ENCODE measurements around the gene KDR. TPM values are rescaled to one million over a fixed set of nuclear protein-coding genes. Genes with fewer than 3 reads are reported as not detected.

KDR gene
- total and polyA plus RNA-seq, 9 of the 15 experiments (the other 6 are each of a cell fraction or from before 2014, with no cell fraction given) = 0.13 TPM; not detected in 8

DNA sequence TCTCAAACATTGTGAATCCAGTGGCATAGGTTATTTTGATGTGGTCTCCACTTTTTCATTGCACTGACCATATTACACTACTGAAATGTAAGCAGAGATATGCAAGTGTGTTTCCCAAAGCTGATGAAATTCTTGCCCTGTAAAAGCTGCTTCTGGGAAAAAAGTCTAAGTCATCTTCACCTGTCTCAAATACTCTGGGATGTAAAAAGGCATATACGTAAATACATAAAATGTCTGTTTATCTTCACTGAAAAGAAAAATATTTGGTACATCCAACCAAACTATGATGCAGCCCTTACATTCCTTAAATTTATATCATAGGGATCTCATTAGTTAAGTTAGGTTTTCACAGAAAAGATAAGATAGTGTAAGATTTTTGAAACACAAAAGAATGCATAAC lies 7.9 kb downstream of the KDR start:
- POLR2A ChIA-PET = no interaction called here
- TF ChIP-seq, protein P1, sequence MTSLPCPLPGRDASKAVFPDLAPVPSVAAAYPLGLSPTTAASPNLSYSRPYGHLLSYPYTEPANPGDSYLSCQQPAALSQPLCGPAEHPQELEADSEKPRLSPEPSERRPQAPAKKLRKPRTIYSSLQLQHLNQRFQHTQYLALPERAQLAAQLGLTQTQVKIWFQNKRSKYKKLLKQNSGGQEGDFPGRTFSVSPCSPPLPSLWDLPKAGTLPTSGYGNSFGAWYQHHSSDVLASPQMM (CRISPR knock-in tag; IDR thresholded peaks at IDR 0.05) = no peak
- TF ChIP-seq, protein P2, sequence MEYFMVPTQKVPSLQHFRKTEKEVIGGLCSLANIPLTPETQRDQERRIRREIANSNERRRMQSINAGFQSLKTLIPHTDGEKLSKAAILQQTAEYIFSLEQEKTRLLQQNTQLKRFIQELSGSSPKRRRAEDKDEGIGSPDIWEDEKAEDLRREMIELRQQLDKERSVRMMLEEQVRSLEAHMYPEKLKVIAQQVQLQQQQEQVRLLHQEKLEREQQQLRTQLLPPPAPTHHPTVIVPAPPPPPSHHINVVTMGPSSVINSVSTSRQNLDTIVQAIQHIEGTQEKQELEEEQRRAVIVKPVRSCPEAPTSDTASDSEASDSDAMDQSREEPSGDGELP (CRISPR knock-in tag; IDR thresholded peaks at IDR 0.05; ENCODE audit: borderline replicate concordance) = no peak
- no peak for TF ChIP-seq GATAD2B (IDR thresholded peaks at IDR 0.05; ENCODE audit: borderline replicate concordance)
- CTCF ChIA-PET (ENCODE audit: low intra/inter-chr PET ratio) = no interaction called here
- H3K9me3 ChIP-seq (replicated peaks; ENCODE audit: control insufficient read depth, insufficient read depth, low read depth, low read length) = no peaks in the 10 kb centered on the region
- 0% methylated on average over 1 of the region's 1 CpG for WGBS (ENCODE audit: insufficient coverage, low coverage, missing lambda C conversion rate)
- FAIRE-seq (no peak), ATAC-seq (no peak), DNase-seq (ENCODE audit: extremely low read depth in 1 of 4, low spot score in 3 of 4) (no peak)
- no peak overlapping the region for H3K9ac ChIP-seq (ENCODE audit: insufficient read depth in 1 of 2, low read depth in 2 of 2, low read length in 2 of 2)
- no peaks in the 10 kb centered on the region for H4K20me1 ChIP-seq (replicated peaks; ENCODE audit: control insufficient read depth, insufficient read depth, low read length)
- in situ Hi-C loops (cut with MboI) (no loop called here), intact Hi-C loops (cut with micrococcal nuclease) (no loop called here)
- no peak overlapping the region for H3K27ac ChIP-seq (ENCODE audit: extremely low read depth, low read depth, low read length)
- no peak overlapping the region for H3K4me2 ChIP-seq (ENCODE audit: insufficient read depth, low read length)
- H2AFZ ChIP-seq (ENCODE audit: low read depth, low read length) = no peak overlapping the region
- no TSS peak for BruUV-seq (replicated peaks)
- H3K36me3 ChIP-seq (ENCODE audit: control insufficient read depth, insufficient read depth, low read length) = no peaks in the 10 kb centered on the region
- no peaks in the 10 kb centered on the region for H3K9me1 ChIP-seq (ENCODE audit: control insufficient read depth, insufficient read depth, low read length)
- no peaks in the 10 kb centered on the region for H3K79me2 ChIP-seq (ENCODE audit: control insufficient read depth, insufficient read depth, low read length)
- H3K27me3 ChIP-seq (ENCODE audit: control insufficient read depth in 2 of 2, insufficient read depth in 2 of 2, low read length in 2 of 2) = no peaks in the 10 kb centered on the region
- no peak overlapping the region for H3K4me3 ChIP-seq
- no peaks in the 10 kb centered on the region for H3K4me1 ChIP-seq (replicated peaks in 1 of 2; ENCODE audit: control insufficient read depth in 2 of 2, insufficient read depth in 2 of 2, low read length in 2 of 2)

DNA sequence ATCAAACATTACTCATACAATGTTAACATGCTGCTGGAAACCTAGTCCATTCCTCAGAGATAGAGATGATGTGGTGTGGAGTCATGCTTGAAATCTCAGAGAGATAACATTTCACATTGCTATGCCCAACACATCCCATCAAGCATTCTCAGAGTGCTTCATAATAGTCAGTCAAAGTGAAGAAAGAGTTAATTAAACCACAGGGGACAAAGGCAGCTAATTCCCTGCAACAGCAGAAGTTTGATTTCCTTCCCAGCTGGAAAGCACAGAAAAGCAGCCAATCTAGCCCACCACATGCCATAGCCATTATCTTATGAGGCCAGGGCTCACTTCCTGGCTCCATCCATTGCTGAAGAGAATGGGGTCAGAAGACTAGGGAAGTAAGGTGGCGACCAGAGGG lies 8.9 kb downstream of the KDR start:
- DNase-seq (ENCODE audit: extremely low read depth in 1 of 4, low spot score in 3 of 4) (no peak), FAIRE-seq (no peak), ATAC-seq (no peak)
- 0% methylated on average over 1 of the region's 1 CpG for whole genome bisulfite sequencing (ENCODE audit: insufficient coverage, low coverage, missing lambda C conversion rate)
- POLR2A ChIA-PET = no interaction called here
- no peak overlapping the region for H2AFZ ChIP-seq (ENCODE audit: low read depth, low read length)
- no TSS peak for BruUV-seq (replicated peaks)
- H3K27me3 ChIP-seq (ENCODE audit: control insufficient read depth in 2 of 2, insufficient read depth in 2 of 2, low read length in 2 of 2) = no peaks in the 10 kb centered on the region
- no peak overlapping the region for H3K27ac ChIP-seq (ENCODE audit: extremely low read depth, low read depth, low read length)
- H3K4me2 ChIP-seq (ENCODE audit: insufficient read depth, low read length) = no peak overlapping the region
- no peaks in the 10 kb centered on the region for H4K20me1 ChIP-seq (replicated peaks; ENCODE audit: control insufficient read depth, insufficient read depth, low read length)
- H3K9me3 ChIP-seq (replicated peaks; ENCODE audit: control insufficient read depth, insufficient read depth, low read depth, low read length) = no peaks in the 10 kb centered on the region
- no peak overlapping the region for H3K9ac ChIP-seq (ENCODE audit: insufficient read depth in 1 of 2, low read depth in 2 of 2, low read length in 2 of 2)
- H3K4me3 ChIP-seq = no peak overlapping the region
- H3K9me1 ChIP-seq (ENCODE audit: control insufficient read depth, insufficient read depth, low read length) = no peaks in the 10 kb centered on the region
- CTCF ChIA-PET (ENCODE audit: low intra/inter-chr PET ratio) = no interaction called here
- in situ Hi-C loops (cut with MboI) = no loop called here
- H3K36me3 ChIP-seq (ENCODE audit: control insufficient read depth, insufficient read depth, low read length) = no peaks in the 10 kb centered on the region
- TF ChIP-seq ZNF699 (CRISPR knock-in tag; IDR thresholded peaks at IDR 0.05; ENCODE audit: insufficient replicate concordance) = no peak
- TF ChIP-seq NFE2 (IDR thresholded peaks at IDR 0.05; ENCODE audit: low read depth) = no peak
- TF ChIP-seq TBP (optimal IDR thresholded peaks at IDR 0.05; ENCODE audit: low read depth, low read length) = no peak
- TF ChIP-seq GTF2A2 (tag; IDR thresholded peaks at IDR 0.05) = no peak
- TF ChIP-seq GTF2E2 (tag; IDR thresholded peaks at IDR 0.05) = no peak
- TF ChIP-seq ZNF263 (CRISPR knock-in tag; IDR thresholded peaks at IDR 0.05; ENCODE audit: borderline replicate concordance) = no peak
- TF ChIP-seq PHF21A (IDR thresholded peaks at IDR 0.05; ENCODE audit: borderline replicate concordance, low read depth) = no peak
- no peak for TF ChIP-seq KLF1 (tag; IDR thresholded peaks at IDR 0.05)
- TF ChIP-seq, protein P3, sequence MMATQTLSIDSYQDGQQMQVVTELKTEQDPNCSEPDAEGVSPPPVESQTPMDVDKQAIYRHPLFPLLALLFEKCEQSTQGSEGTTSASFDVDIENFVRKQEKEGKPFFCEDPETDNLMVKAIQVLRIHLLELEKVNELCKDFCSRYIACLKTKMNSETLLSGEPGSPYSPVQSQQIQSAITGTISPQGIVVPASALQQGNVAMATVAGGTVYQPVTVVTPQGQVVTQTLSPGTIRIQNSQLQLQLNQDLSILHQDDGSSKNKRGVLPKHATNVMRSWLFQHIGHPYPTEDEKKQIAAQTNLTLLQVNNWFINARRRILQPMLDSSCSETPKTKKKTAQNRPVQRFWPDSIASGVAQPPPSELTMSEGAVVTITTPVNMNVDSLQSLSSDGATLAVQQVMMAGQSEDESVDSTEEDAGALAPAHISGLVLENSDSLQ (IDR thresholded peaks at IDR 0.05) = no peak
- no peak for TF ChIP-seq GATAD2B (IDR thresholded peaks at IDR 0.05; ENCODE audit: borderline replicate concordance)
- TF ChIP-seq BRF1 (IDR thresholded peaks at IDR 0.05; ENCODE audit: borderline replicate concordance, extremely low read depth, insufficient read length) = no peak
- no peak for TF ChIP-seq CHD1 (IDR thresholded peaks at IDR 0.05; ENCODE audit: low read length)
- intact Hi-C loops (cut with micrococcal nuclease) = no loop called here
- no peaks in the 10 kb centered on the region for H3K4me1 ChIP-seq (replicated peaks in 1 of 2; ENCODE audit: control insufficient read depth in 2 of 2, insufficient read depth in 2 of 2, low read length in 2 of 2)
- no peaks in the 10 kb centered on the region for H3K79me2 ChIP-seq (ENCODE audit: control insufficient read depth, insufficient read depth, low read length)
